H1 (cell line): Measurements from ENCODE around the gene APOL3. TPM values are rescaled to one million over a fixed set of nuclear protein-coding genes. Genes with fewer than 3 reads are reported as not detected.

Experiments
- CTCF ChIA-PET: fragments of 300-600 bp; sonication (Branson Sonifier 250); formaldehyde crosslinking; loops from one replicate; lab custom pipeline; 2021; ENCODE audit not compliant: partially characterized antibody; lab: Charles Lee
- POLR2A ChIA-PET: fragments of 300-600 bp; sonication (Branson Sonifier 250); formaldehyde crosslinking; loops from one replicate; lab custom pipeline; 2021; ENCODE audit warnings: inconsistent platforms; ENCODE audit not compliant: partially characterized antibody; lab: Charles Lee
- DNase-seq, 2 experiments: peaks; one replicate each; pipeline versions ENCODE4 v3.0.0 to v3.0.0-alpha.2; 2010 to 2022; ENCODE audit warnings: low spot score in 2 of 2, low read depth in 1 of 2, mixed read lengths in 1 of 2
- FAIRE-seq: peaks from 2 replicates; lab custom pipeline; 2011; peaks lifted over from hg19 to GRCh38; lab: Jason Lieb, UNC
- H2AFZ ChIP-seq: 2 replicates; pipeline ENCODE4 v1.8.1; 2012; ENCODE audit warnings: low read length, inconsistent platforms
- H2AK5ac ChIP-seq: 2 replicates; pipeline ENCODE4 v1.6.1; 2013; ENCODE audit warnings: low read depth, low read length
- H2BK120ac ChIP-seq: replicated peaks from 2 replicates; pipeline ENCODE3; 2013; ENCODE audit warnings: low read depth, low read length, inconsistent platforms
- H2BK12ac ChIP-seq: 2 replicates; pipeline ENCODE4 v1.6.1; 2013; ENCODE audit warnings: low read depth, low read length
- H2BK15ac ChIP-seq: 2 replicates; pipeline ENCODE4 v1.6.1; 2013; ENCODE audit warnings: low read length
- H2BK20ac ChIP-seq: 2 replicates; pipeline ENCODE4 v1.6.1; 2013; ENCODE audit warnings: low read length
- H2BK5ac ChIP-seq: 2 replicates; pipeline ENCODE4 v1.6.1; 2013; ENCODE audit warnings: low read depth, low read length
- H3K14ac ChIP-seq: 2 replicates; pipeline ENCODE4 v1.6.1; 2013; ENCODE audit warnings: inconsistent platforms; ENCODE audit not compliant: insufficient read length
- H3K18ac ChIP-seq: 2 replicates; pipeline ENCODE4 v1.6.1; 2013; ENCODE audit warnings: low read length; ENCODE audit errors: extremely low read depth
- H3K23ac ChIP-seq: 2 replicates; pipeline ENCODE4 v1.6.1; 2013; ENCODE audit warnings: inconsistent platforms; ENCODE audit not compliant: insufficient read length
- H3K23me2 ChIP-seq: 2 replicates; pipeline ENCODE4 v1.6.1; 2013; ENCODE audit warnings: low read depth, low read length
- H3K27ac ChIP-seq: 2 replicates; pipeline ENCODE4 v1.6.1; 2011; ENCODE audit warnings: low read depth, low read length, inconsistent platforms
- H3K27me3 ChIP-seq, 4 experiments: replicated peaks in 1 of 4; 1 replicate in 1 of 4; 2 replicates in 3 of 4; pipeline versions ENCODE4 v1.6.1 to v1.8.1; 2011 to 2013; ENCODE audit warnings: low read length in 3 of 4, mild to moderate bottlenecking in 3 of 4, inconsistent platforms in 2 of 4, mixed read lengths in 2 of 4, moderate library complexity in 1 of 4; ENCODE audit not compliant: control insufficient read depth in 3 of 4, insufficient read depth in 3 of 4; ENCODE audit errors: extremely low read depth in 1 of 4
- H3K36me3 ChIP-seq, 4 experiments: 2 replicates each; pipeline versions ENCODE4 v1.6.1 to v1.8.1; 2011 to 2013; ENCODE audit warnings: mild to moderate bottlenecking in 4 of 4, low read length in 3 of 4, moderate library complexity in 2 of 4, control low read depth in 1 of 4, inconsistent platforms in 1 of 4; ENCODE audit not compliant: insufficient read depth in 4 of 4, control insufficient read depth in 2 of 4
- H3K4ac ChIP-seq: replicated peaks from 2 replicates; pipeline ENCODE3; 2013; ENCODE audit warnings: low read length, low read depth, mixed read lengths, inconsistent platforms; ENCODE audit not compliant: insufficient read length
- H3K4me1 ChIP-seq, 4 experiments: replicated peaks in 1 of 4; 1 replicate in 1 of 4; 2 replicates in 3 of 4; pipeline versions ENCODE4 v1.6.1 to v1.8.1; 2011 to 2013; ENCODE audit warnings: low read length in 3 of 4, inconsistent platforms in 2 of 4, mixed read lengths in 1 of 4; ENCODE audit not compliant: insufficient read depth in 4 of 4, control insufficient read depth in 3 of 4
- H3K4me2 ChIP-seq, 2 experiments: 2 replicates each; pipeline versions ENCODE4 v1.6.1 to v1.8.1; 2011 to 2013; ENCODE audit warnings: low read depth in 2 of 2, low read length in 2 of 2, control low read depth in 1 of 2, inconsistent platforms in 1 of 2, mild to moderate bottlenecking in 1 of 2; ENCODE audit not compliant: insufficient read depth in 1 of 2
- H3K4me3 ChIP-seq, 4 experiments: fragments of 200-600, 300-600 bp in 1 of 4; sonication (generic), shearing (Covaris generic), sonication (Bioruptor Twin) in 1 of 4; 2 replicates each; pipeline versions ENCODE4 v1.5.1 to v1.8.1; 2011 to 2016; ENCODE audit warnings: low read length in 4 of 4, low read depth in 3 of 4, control low read depth in 2 of 4, inconsistent platforms in 2 of 4, mild to moderate bottlenecking in 2 of 4, mixed read lengths in 1 of 4, moderate library complexity in 1 of 4; ENCODE audit not compliant: insufficient read depth in 2 of 4; ENCODE audit errors: extremely low read depth in 1 of 4
- H3K56ac ChIP-seq: replicated peaks from 2 replicates; pipeline ENCODE3; 2013; ENCODE audit warnings: low read depth, mild to moderate bottlenecking, mixed read lengths, low read length, inconsistent platforms; ENCODE audit not compliant: insufficient read length
- H3K79me1 ChIP-seq: 2 replicates; pipeline ENCODE4 v1.6.1; 2013; ENCODE audit warnings: low read depth, low read length, control low read depth
- H3K79me2 ChIP-seq, 2 experiments: 2 replicates each; pipeline versions ENCODE4 v1.6.1 to v1.8.1; 2012 to 2013; ENCODE audit warnings: low read length in 2 of 2, mild to moderate bottlenecking in 2 of 2, inconsistent platforms in 1 of 2; ENCODE audit not compliant: insufficient read depth in 2 of 2, control insufficient read depth in 1 of 2
- H3K9ac ChIP-seq, 4 experiments: replicated peaks in 1 of 4; 1 replicate in 1 of 4; 2 replicates in 3 of 4; pipeline versions ENCODE4 v1.6.1 to v1.8.1; 2011 to 2013; ENCODE audit warnings: low read depth in 3 of 4, low read length in 3 of 4, control low read depth in 2 of 4, mild to moderate bottlenecking in 2 of 4, moderate library complexity in 2 of 4, inconsistent platforms in 1 of 4; ENCODE audit errors: extremely low read depth in 1 of 4
- H3K9me3 ChIP-seq, 2 experiments: 2 replicates each; pipeline versions ENCODE4 v1.6.1 to v1.8.1; 2012 to 2013; ENCODE audit warnings: mild to moderate bottlenecking in 2 of 2, moderate library complexity in 2 of 2, control low read depth in 1 of 2, inconsistent platforms in 1 of 2, low read depth in 1 of 2, low read length in 1 of 2, mixed read lengths in 1 of 2; ENCODE audit not compliant: insufficient read depth in 2 of 2
- H4K20me1 ChIP-seq, 2 experiments: replicated peaks in 1 of 2; 2 replicates each; pipeline versions ENCODE3 to v1.8.1; 2011 to 2013; ENCODE audit warnings: inconsistent platforms in 2 of 2, low read length in 2 of 2, mild to moderate bottlenecking in 1 of 2; ENCODE audit not compliant: insufficient read depth in 2 of 2, control insufficient read depth in 1 of 2
- H4K5ac ChIP-seq: 2 replicates; pipeline ENCODE4 v1.6.1; 2013; ENCODE audit warnings: low read length, low read depth, mixed read lengths, inconsistent platforms; ENCODE audit not compliant: insufficient read length
- H4K8ac ChIP-seq: 2 replicates; pipeline ENCODE4 v1.8.0; 2013; ENCODE audit warnings: mild to moderate bottlenecking, moderate library complexity, low read length, inconsistent platforms; ENCODE audit not compliant: insufficient read depth; ENCODE audit errors: extremely low read depth
- H4K91ac ChIP-seq: replicated peaks from 2 replicates; pipeline ENCODE3; 2013; ENCODE audit warnings: low read length, mixed read lengths, inconsistent platforms; ENCODE audit not compliant: insufficient read length
- ATF3 ChIP-seq: IDR thresholded peaks from 2 replicates; pipeline ENCODE4 v1.6.1; 2011; ENCODE audit warnings: low read depth, mild to moderate bottlenecking, low read length; ENCODE audit not compliant: insufficient read depth
- TCF12 ChIP-seq: IDR thresholded peaks from 2 replicates; pipeline ENCODE4 v1.6.1; 2011; ENCODE audit warnings: low read depth, mild to moderate bottlenecking, low read length
- YY1 ChIP-seq: IDR thresholded peaks from 2 replicates; pipeline ENCODE4 v1.6.1; 2011; ENCODE audit warnings: low read depth, mild to moderate bottlenecking, low read length
- WGBS, 2 experiments: shearing (Covaris generic) in 1 of 2; methylation state at CpG; one replicate each; pipeline versions ENCODE4 v1.1.6 to v1.1.7; 2013 to 2015; ENCODE audit warnings: low lambda C conversion rate in 2 of 2, mixed read lengths in 2 of 2, inconsistent platforms in 1 of 2, low coverage in 1 of 2, missing lambda C conversion rate in 1 of 2; ENCODE audit not compliant: insufficient replicate concordance in 2 of 2, insufficient coverage in 1 of 2, insufficient read length in 1 of 2; ENCODE audit errors: extremely low coverage in 1 of 2, missing lambda C conversion rate in 1 of 2; 5-methylcytosine and 5-hydroxymethylcytosine counted together
- polyA plus RNA-seq, 7 experiments: library from polyadenylated mRNA; depleted of rRNA in 3 of 7; stranded (reverse) in 5 of 7; unstranded in 2 of 7; fragments of >200 nt in 5 of 7; fragments of 200-250 nt in 2 of 7; gene quantifications; 1 replicate in 5 of 7; 2 replicates in 1 of 7; 4 replicates in 1 of 7; pipeline versions ENCODE4 v1.2.1 to v1.2.3, GENCODE V29; 2011 to 2013; ENCODE audit warnings: missing spikeins in 2 of 7, mixed read lengths in 2 of 7
- total RNA-seq: library from RNA; stranded (reverse); fragmentation: NEBNext Ultra II Directional; extraction: Animal tissue kit (Norgen Biotek cat#: 25700); gene quantifications from 2 replicates; pipeline ENCODE4 v1.2.1, GENCODE V29; 2021

The APOL3 gene
- total and polyA plus RNA-seq, 2 of the 8 experiments (the other 6 are each of a cell fraction or from before 2014, with no cell fraction given): 0.12 TPM; not detected in 1

- no peak overlapping the region for H2BK20ac ChIP-seq
- no peak for FAIRE-seq
- H3K18ac ChIP-seq: no peak overlapping the region
- no peak overlapping the region for H4K91ac ChIP-seq
- H3K4me2 ChIP-seq: no peak overlapping the region
- H4K8ac ChIP-seq: no peak overlapping the region
- no peak overlapping the region for H4K5ac ChIP-seq
- no peak for DNase-seq
- H4K20me1 ChIP-seq: no peaks in the 10 kb centered on the region
- H3K79me1 ChIP-seq: no peaks in the 10 kb centered on the region
- no peak overlapping the region for H2BK120ac ChIP-seq
- H2BK15ac ChIP-seq: no peak overlapping the region
- no peaks in the 10 kb centered on the region for H3K36me3 ChIP-seq
- H3K27ac ChIP-seq: no peak overlapping the region
- peaks cover 2 to 7% (median 4%) of the 10 kb centered on the region in 4 experiments; a peak in 5 of 7 replicates for H3K4me1 ChIP-seq
- H2BK5ac ChIP-seq: no peak overlapping the region
- H3K4ac ChIP-seq: no peak overlapping the region
- H3K9ac ChIP-seq: no peak overlapping the region
- H3K9me3 ChIP-seq: peaks cover 0 to 7% of the 10 kb centered on the region in 2 experiments; a peak in 1 of 4 replicates
- WGBS, 2 experiments: 88% methylated on average over 8 of the region's 8 CpGs; no CpG with 5 or more reads in 1 of the 2 experiments
- H2AFZ ChIP-seq: no peak overlapping the region
- H3K23ac ChIP-seq: no peak overlapping the region
- no peak overlapping the region for H3K4me3 ChIP-seq
- H2AK5ac ChIP-seq: no peak overlapping the region
- POLR2A ChIA-PET: no interaction called here
- H3K56ac ChIP-seq: no peak overlapping the region
- no peaks in the 10 kb centered on the region for H3K27me3 ChIP-seq
- H3K14ac ChIP-seq: no peak overlapping the region
- 0 out of 2 replicates have a peak, but pooled peaks cover 1% of the 10 kb centered on the region for H3K23me2 ChIP-seq
- CTCF ChIA-PET: interaction anchor here (1.1 to 8.4 kb wide), 3 partner anchors 10 to 33 kb away, joined by 3 to 86 read pairs (median 5); no protein-coding TSS in a partner anchor
- H2BK12ac ChIP-seq: no peak overlapping the region
- no peaks in the 10 kb centered on the region for H3K79me2 ChIP-seq
- TF ChIP-seq TCF12 (no peak), ATF3 (no peak), YY1 (no peak)
These were observed 13.3 kb downstream of the APOL3 start for GRCh38 chr22:36147196-36147791.
